ENCODE measurements around the gene SLC25A44. TPM values are rescaled to one million over a fixed set of nuclear protein-coding genes. Genes with fewer than 3 reads are reported as not detected.

Gene SLC25A44
- total RNA-seq, 1 experiment from 2014 or later: 32.3 TPM

DNA sequence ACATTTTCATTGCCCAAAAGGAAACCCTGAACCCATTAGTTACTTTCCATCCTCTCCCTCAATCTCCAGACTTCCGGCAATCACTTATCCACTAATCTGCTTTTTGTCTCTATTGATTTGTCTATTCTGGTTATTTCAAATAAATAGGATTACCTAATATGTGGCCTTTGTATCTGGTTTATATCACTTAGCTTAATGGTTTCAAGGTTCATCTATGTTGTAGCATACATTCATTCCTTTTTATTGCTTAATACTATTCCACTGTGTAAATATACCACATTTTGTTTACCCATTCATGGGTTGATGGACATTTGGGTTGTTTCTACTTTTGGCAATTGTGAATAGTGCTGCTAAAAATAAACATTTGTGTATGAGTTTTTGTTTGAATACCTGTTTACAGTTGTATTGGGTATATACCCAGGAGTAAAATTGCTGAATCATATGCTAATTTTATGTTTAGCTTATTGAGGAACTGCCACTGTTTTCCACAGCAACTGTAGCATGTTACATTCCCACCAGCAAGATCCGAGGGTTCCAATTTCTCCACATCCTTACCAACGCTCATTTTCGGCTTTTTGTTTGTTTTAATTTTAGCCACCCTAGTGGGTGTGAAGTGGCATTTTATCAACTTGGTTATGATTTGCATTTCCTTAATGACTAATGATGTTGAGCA lies 2.5 kb upstream of the SLC25A44 start:
- H3K27ac Mint-ChIP-seq (ENCODE audit: low read depth, unreplicated experiment): no peak overlapping the region
- intact Hi-C loops (cut with micrococcal nuclease): no loop called here
- no peak for DNase-seq (ENCODE audit: unreplicated experiment)
- TF ChIP-seq, protein P1, sequence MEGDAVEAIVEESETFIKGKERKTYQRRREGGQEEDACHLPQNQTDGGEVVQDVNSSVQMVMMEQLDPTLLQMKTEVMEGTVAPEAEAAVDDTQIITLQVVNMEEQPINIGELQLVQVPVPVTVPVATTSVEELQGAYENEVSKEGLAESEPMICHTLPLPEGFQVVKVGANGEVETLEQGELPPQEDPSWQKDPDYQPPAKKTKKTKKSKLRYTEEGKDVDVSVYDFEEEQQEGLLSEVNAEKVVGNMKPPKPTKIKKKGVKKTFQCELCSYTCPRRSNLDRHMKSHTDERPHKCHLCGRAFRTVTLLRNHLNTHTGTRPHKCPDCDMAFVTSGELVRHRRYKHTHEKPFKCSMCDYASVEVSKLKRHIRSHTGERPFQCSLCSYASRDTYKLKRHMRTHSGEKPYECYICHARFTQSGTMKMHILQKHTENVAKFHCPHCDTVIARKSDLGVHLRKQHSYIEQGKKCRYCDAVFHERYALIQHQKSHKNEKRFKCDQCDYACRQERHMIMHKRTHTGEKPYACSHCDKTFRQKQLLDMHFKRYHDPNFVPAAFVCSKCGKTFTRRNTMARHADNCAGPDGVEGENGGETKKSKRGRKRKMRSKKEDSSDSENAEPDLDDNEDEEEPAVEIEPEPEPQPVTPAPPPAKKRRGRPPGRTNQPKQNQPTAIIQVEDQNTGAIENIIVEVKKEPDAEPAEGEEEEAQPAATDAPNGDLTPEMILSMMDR (IDR thresholded peaks at IDR 0.05; ENCODE audit: unreplicated experiment): no peak
- H3K27me3 Mint-ChIP-seq (ENCODE audit: insufficient read depth, unreplicated experiment): no peaks in the 10 kb centered on the region
- POLR2A ChIA-PET: interaction anchor here (0.6 to 8.8 kb wide), 4 partner anchors 22 to 309 kb away, joined by 3 to 131 read pairs (median 3); partner anchors contain the start of genes MEF2D and PMF1
- H3K36me3 Mint-ChIP-seq (ENCODE audit: insufficient read depth, unreplicated experiment): peaks cover 7% of the 10 kb centered on the region
- H3K4me1 Mint-ChIP-seq (ENCODE audit: insufficient read depth, unreplicated experiment): peaks cover 16% of the 10 kb centered on the region
- CTCF ChIA-PET: interaction anchor here (0.6 to 1.2 kb wide), 4 partner anchors 62 to 941 kb away, joined by 3 to 4 read pairs (median 3); no protein-coding TSS in a partner anchor
- H3K4me3 Mint-ChIP-seq (ENCODE audit: unreplicated experiment): no peak overlapping the region
- no TSS peak for BruUV-seq (replicated peaks)
- H3K9me3 Mint-ChIP-seq (ENCODE audit: unreplicated experiment): no peaks in the 10 kb centered on the region

DNA sequence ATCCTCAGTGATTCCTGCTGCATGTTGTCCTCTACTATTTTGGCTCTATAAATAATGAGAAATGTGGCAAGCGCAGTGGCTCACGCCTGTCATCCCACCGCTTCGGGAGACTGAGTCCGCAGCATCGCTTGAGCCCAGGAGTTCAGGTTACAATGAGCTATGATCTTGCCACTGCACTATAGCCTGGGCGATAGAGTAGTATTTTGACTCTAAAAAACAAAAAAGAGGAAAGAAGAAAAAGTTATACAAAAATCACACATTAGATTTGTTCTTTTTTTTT lies 756 bp upstream of the SLC25A44 start:
- H3K36me3 Mint-ChIP-seq (ENCODE audit: insufficient read depth, unreplicated experiment): peaks cover 7% of the 10 kb centered on the region
- TF ChIP-seq, protein P1 (IDR thresholded peaks at IDR 0.05; ENCODE audit: unreplicated experiment): no peak
- no TSS peak for BruUV-seq (replicated peaks)
- H3K27ac Mint-ChIP-seq (ENCODE audit: low read depth, unreplicated experiment): peak overlapping the region; percentile 90
- intact Hi-C loops (cut with micrococcal nuclease): no loop called here
- POLR2A ChIA-PET: interaction anchor here (0.6 to 8.8 kb wide), 25 partner anchors 10 to 197 kb away, joined by 3 to 131 read pairs (median 4); partner anchors contain the start of genes LAMTOR2, PMF1, SMG5 and TMEM79
- H3K4me3 Mint-ChIP-seq (ENCODE audit: unreplicated experiment): peak overlapping the region; percentile 96
- H3K9me3 Mint-ChIP-seq (ENCODE audit: unreplicated experiment): no peaks in the 10 kb centered on the region
- H3K4me1 Mint-ChIP-seq (ENCODE audit: insufficient read depth, unreplicated experiment): peaks cover 16% of the 10 kb centered on the region
- CTCF ChIA-PET: interaction anchor here (0.6 to 1.5 kb wide), 8 partner anchors 14 to 98 kb away, joined by 3 to 11 read pairs (median 4); no protein-coding TSS in a partner anchor
- no peaks in the 10 kb centered on the region for H3K27me3 Mint-ChIP-seq (ENCODE audit: insufficient read depth, unreplicated experiment)
- DNase-seq (ENCODE audit: unreplicated experiment): no peak

DNA sequence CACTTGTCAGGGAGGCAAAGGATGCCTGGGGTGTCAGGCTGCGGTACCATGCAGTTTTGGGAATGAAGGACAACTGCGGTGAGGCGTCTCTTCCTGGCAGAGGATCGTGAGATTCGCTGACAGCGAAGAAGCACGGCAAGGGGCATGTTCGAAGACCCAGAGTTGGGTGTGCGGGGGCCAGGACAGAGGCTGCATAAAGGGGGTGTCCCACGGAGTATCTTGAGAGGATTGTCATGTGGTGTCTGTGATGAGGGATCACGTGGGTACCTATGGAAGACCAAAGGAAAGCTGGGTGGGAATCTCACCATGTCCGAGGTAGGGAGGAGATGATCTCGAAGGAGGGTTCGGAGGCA lies 372 bp downstream of the SLC25A44 start:
- POLR2A ChIA-PET: interaction anchor here (0.5 to 8.8 kb wide), 17 partner anchors 11 to 479 kb away, joined by 3 to 131 read pairs (median 5); partner anchors contain the start of genes PMF1, SMG5 and TMEM79
- Mint-ChIP-seq H3K4me3 (ENCODE audit: unreplicated experiment) (peak overlapping the region; percentile 96), H3K36me3 (ENCODE audit: insufficient read depth, unreplicated experiment) (peaks cover 8% of the 10 kb centered on the region), H3K4me1 (ENCODE audit: insufficient read depth, unreplicated experiment) (peaks cover 16% of the 10 kb centered on the region), H3K27ac (ENCODE audit: low read depth, unreplicated experiment) (peak overlapping the region; percentile 90), H3K27me3 (ENCODE audit: insufficient read depth, unreplicated experiment) (no peaks in the 10 kb centered on the region), H3K9me3 (ENCODE audit: unreplicated experiment) (no peaks in the 10 kb centered on the region)
- TF ChIP-seq, protein P1 (IDR thresholded peaks at IDR 0.05; ENCODE audit: unreplicated experiment): no peak
- CTCF ChIA-PET: interaction anchor here (0.8 to 1.7 kb wide), 11 partner anchors 11 to 99 kb away, joined by 3 to 11 read pairs (median 3); partner anchors contain the start of genes PMF1, SMG5 and TMEM79
- no peak for DNase-seq (ENCODE audit: unreplicated experiment)
- TSS peak; percentile 78 for BruUV-seq (replicated peaks)
- intact Hi-C loops (cut with micrococcal nuclease): no loop called here

DNA sequence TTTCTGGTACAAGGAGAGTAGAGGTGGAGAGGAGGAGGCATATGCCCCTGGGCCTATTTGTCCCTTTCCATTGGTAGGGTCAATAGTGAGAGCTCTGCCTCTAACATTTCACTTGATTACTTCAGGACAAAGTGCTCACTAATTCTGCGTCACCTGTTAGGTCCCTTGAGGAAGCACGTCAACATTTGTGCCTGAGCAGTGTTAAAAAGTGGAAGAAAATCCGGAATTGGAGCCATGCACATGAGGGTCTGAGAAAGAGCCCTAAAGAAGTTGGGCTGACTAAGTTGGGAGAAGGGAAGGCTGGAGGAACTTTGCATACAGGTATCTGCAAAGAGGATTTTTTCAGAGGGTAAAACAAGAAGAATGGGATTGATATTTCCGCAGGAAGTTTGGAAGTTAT lies 1.9 kb downstream of the SLC25A44 start:
- BruUV-seq (replicated peaks): no TSS peak
- Mint-ChIP-seq H3K36me3 (ENCODE audit: insufficient read depth, unreplicated experiment) (peaks cover 13% of the 10 kb centered on the region), H3K27me3 (ENCODE audit: insufficient read depth, unreplicated experiment) (no peaks in the 10 kb centered on the region), H3K4me3 (ENCODE audit: unreplicated experiment) (peak overlapping the region; percentile 23), H3K27ac (ENCODE audit: low read depth, unreplicated experiment) (no peak overlapping the region), H3K4me1 (ENCODE audit: insufficient read depth, unreplicated experiment) (peaks cover 16% of the 10 kb centered on the region), H3K9me3 (ENCODE audit: unreplicated experiment) (no peaks in the 10 kb centered on the region)
- POLR2A ChIA-PET: interaction anchor here (1.0 to 8.8 kb wide), 4 partner anchors 17 to 573 kb away, joined by 3 to 131 read pairs (median 16); partner anchors contain the start of genes PMF1, SMG5 and TMEM79
- intact Hi-C loops (cut with micrococcal nuclease): no loop called here
- DNase-seq (ENCODE audit: unreplicated experiment): no peak
- TF ChIP-seq, protein P1 (IDR thresholded peaks at IDR 0.05; ENCODE audit: unreplicated experiment): no peak
- CTCF ChIA-PET: interaction anchor here (0.6 to 3.0 kb wide), 3 partner anchors 16 to 124 kb away, joined by 3 to 9 read pairs (median 4); partner anchors contain the start of gene PMF1
